ENCODE results near the gene CDH4. TPM values are rescaled to one million over a fixed set of nuclear protein-coding genes. Genes with fewer than 3 reads are reported as not detected.

The CDH4 gene
- total and polyA plus RNA-seq, 2 of the 13 experiments (the other 11 are each of a cell fraction or from before 2014, with no cell fraction given), result not detected

DNA sequence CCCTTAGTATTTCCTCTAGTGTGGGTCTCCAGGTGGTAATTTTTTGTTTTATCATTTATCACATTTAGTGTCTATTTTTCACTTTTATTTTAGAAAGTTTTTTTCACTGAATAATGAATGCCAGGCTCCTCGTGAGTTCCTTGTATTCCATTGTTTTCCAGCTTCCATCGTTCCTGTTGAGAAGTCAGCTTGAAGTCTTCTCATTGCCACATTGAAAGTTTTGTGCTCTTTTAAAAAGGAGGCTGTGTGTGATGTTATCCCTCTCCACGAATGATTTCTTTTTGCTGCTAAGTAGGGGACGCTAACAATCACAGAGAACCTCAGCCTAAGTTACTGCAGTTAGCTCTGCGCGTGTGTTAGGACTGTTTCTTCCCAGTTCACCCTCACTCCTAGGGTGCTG lies 619.1 kb downstream of the CDH4 start:
- in situ Hi-C loops (cut with HindIII; ENCODE audit: extremely low pct_ligation_motif_present, low pct_unique_long_range_greater_than_20kb) (no loop called here), intact Hi-C loops (cut with micrococcal nuclease; ENCODE audit: unreplicated experiment) (no loop called here)
- H3K27me3 ChIP-seq (ENCODE audit: control insufficient read depth in 1 of 2, insufficient read depth in 2 of 2, low read length in 2 of 2), result peaks cover 16 to 88% of the 10 kb centered on the region in 2 experiments
- H3K4me3 ChIP-seq (replicated peaks in 1 of 3; ENCODE audit: insufficient read depth in 1 of 3, low read depth in 2 of 3, low read length in 3 of 3), result no peak overlapping the region
- H3K4me1 ChIP-seq (ENCODE audit: insufficient read depth, low read length), result no peaks in the 10 kb centered on the region
- 27% methylated on average over 6 of the region's 6 CpGs for WGBS (ENCODE audit: low lambda C conversion rate)
- TF ChIP-seq ZNF317 (CRISPR knock-in tag; IDR thresholded peaks at IDR 0.05), result peak; percentile 98
- no peak for TF ChIP-seq KDM6A (CRISPR knock-in tag; IDR thresholded peaks at IDR 0.05; ENCODE audit: low read depth)
- ATAC-seq (no peak), DNase-seq (ENCODE audit: low spot score) (no peak), FAIRE-seq (no peak)
- POLR2A ChIA-PET, result no interaction called here
- no peaks in the 10 kb centered on the region for H3K79me2 ChIP-seq (ENCODE audit: insufficient read depth, low read length)
- CTCF ChIA-PET (ENCODE audit: low intra/inter-chr PET ratio, low total read pairs), result no interaction called here
- no peak overlapping the region for H3K27ac ChIP-seq (ENCODE audit: extremely low read length, insufficient read depth, low read length)
- no TSS peak for BruUV-seq (replicated peaks)
- no peak overlapping the region for H3K9ac ChIP-seq (ENCODE audit: insufficient read depth, low read depth, low read length)
- no peak overlapping the region for H2AFZ ChIP-seq (ENCODE audit: low read length)
- H4K20me1 ChIP-seq (ENCODE audit: insufficient read depth, low read length), result no peaks in the 10 kb centered on the region
- peaks cover 6% of the 10 kb centered on the region; the same call in 1 of the 2 replicates for H3K9me3 ChIP-seq (ENCODE audit: low read length)
- no peaks in the 10 kb centered on the region for H3K36me3 ChIP-seq (replicated peaks in 1 of 2; ENCODE audit: control insufficient read depth in 1 of 2, insufficient read depth in 2 of 2, low read length in 2 of 2)
- no peak overlapping the region for H3K4me2 ChIP-seq (ENCODE audit: low read depth, low read length)

DNA sequence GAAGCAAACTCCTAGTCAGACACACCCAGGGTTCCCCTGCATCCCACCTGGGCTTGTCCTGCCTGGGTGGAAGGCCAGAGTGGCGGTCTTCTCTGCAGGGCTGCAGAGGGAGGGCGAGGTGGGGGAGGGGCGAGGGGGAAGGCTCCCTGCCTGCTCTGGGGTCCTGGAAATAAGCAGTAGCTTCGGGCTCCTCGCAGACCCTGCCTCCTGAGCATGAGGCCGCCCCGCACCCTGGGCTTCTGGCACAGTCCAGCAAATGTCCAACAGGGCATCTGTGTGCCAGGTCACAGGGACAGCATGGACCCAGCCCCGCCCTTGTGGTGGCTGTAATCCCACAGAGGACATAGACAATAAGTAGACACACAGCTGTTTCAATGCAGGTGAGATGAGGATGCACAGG lies 619.9 kb downstream of the CDH4 start:
- Histone ChIP-seq H3K4me1 (ENCODE audit: insufficient read depth, low read length) (no peaks in the 10 kb centered on the region), H3K4me3 (replicated peaks in 1 of 3; ENCODE audit: insufficient read depth in 1 of 3, low read depth in 2 of 3, low read length in 3 of 3) (no peak overlapping the region), H3K9me3 (ENCODE audit: low read length) (peaks cover 6% of the 10 kb centered on the region; the same call in 1 of the 2 replicates), H3K4me2 (ENCODE audit: low read depth, low read length) (no peak overlapping the region), H3K36me3 (replicated peaks in 1 of 2; ENCODE audit: control insufficient read depth in 1 of 2, insufficient read depth in 2 of 2, low read length in 2 of 2) (no peaks in the 10 kb centered on the region), H3K27ac (ENCODE audit: extremely low read length, insufficient read depth, low read length) (no peak overlapping the region), H3K9ac (ENCODE audit: insufficient read depth, low read depth, low read length) (no peak overlapping the region), H4K20me1 (ENCODE audit: insufficient read depth, low read length) (no peaks in the 10 kb centered on the region), H3K27me3 (ENCODE audit: control insufficient read depth in 1 of 2, insufficient read depth in 2 of 2, low read length in 2 of 2) (peaks cover 16 to 88% of the 10 kb centered on the region in 2 experiments), H3K79me2 (ENCODE audit: insufficient read depth, low read length) (no peaks in the 10 kb centered on the region), H2AFZ (ENCODE audit: low read length) (no peak overlapping the region)
- ChIA-PET CTCF (ENCODE audit: low intra/inter-chr PET ratio, low total read pairs) (no interaction called here), POLR2A (no interaction called here)
- intact Hi-C loops (cut with micrococcal nuclease; ENCODE audit: unreplicated experiment) (no loop called here), in situ Hi-C loops (cut with HindIII; ENCODE audit: extremely low pct_ligation_motif_present, low pct_unique_long_range_greater_than_20kb) (no loop called here)
- 14% methylated on average over 7 of the region's 8 CpGs for WGBS (ENCODE audit: low lambda C conversion rate)
- ATAC-seq (no peak), DNase-seq (ENCODE audit: low spot score) (no peak), FAIRE-seq (no peak)
- BruUV-seq (replicated peaks), result no TSS peak
- TF ChIP-seq ZNF121 (CRISPR knock-in tag; IDR thresholded peaks at IDR 0.05) (no peak), ZNF563 (CRISPR knock-in tag; IDR thresholded peaks at IDR 0.05) (no peak), MIXL1 (CRISPR knock-in tag; IDR thresholded peaks at IDR 0.05) (no peak), ZNF598 (CRISPR knock-in tag; IDR thresholded peaks at IDR 0.05; ENCODE audit: borderline replicate concordance) (no peak), ZNF180 (CRISPR knock-in tag; IDR thresholded peaks at IDR 0.05; ENCODE audit: borderline replicate concordance, low read depth) (no peak), ZNF83 (CRISPR knock-in tag; IDR thresholded peaks at IDR 0.05; ENCODE audit: borderline replicate concordance) (no peak), PHF21A (CRISPR knock-in tag; IDR thresholded peaks at IDR 0.05) (no peak), ZNF350 (CRISPR knock-in tag; IDR thresholded peaks at IDR 0.05; ENCODE audit: borderline replicate concordance, low read depth) (no peak)
- TF ChIP-seq, protein P1, sequence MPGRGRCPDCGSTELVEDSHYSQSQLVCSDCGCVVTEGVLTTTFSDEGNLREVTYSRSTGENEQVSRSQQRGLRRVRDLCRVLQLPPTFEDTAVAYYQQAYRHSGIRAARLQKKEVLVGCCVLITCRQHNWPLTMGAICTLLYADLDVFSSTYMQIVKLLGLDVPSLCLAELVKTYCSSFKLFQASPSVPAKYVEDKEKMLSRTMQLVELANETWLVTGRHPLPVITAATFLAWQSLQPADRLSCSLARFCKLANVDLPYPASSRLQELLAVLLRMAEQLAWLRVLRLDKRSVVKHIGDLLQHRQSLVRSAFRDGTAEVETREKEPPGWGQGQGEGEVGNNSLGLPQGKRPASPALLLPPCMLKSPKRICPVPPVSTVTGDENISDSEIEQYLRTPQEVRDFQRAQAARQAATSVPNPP (CRISPR knock-in tag; IDR thresholded peaks at IDR 0.05), result no peak
- TF ChIP-seq, protein P2, sequence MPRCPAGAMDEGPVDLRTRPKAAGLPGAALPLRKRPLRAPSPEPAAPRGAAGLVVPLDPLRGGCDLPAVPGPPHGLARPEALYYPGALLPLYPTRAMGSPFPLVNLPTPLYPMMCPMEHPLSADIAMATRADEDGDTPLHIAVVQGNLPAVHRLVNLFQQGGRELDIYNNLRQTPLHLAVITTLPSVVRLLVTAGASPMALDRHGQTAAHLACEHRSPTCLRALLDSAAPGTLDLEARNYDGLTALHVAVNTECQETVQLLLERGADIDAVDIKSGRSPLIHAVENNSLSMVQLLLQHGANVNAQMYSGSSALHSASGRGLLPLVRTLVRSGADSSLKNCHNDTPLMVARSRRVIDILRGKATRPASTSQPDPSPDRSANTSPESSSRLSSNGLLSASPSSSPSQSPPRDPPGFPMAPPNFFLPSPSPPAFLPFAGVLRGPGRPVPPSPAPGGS (CRISPR knock-in tag; IDR thresholded peaks at IDR 0.05), result no peak
- TF ChIP-seq, protein P3, sequence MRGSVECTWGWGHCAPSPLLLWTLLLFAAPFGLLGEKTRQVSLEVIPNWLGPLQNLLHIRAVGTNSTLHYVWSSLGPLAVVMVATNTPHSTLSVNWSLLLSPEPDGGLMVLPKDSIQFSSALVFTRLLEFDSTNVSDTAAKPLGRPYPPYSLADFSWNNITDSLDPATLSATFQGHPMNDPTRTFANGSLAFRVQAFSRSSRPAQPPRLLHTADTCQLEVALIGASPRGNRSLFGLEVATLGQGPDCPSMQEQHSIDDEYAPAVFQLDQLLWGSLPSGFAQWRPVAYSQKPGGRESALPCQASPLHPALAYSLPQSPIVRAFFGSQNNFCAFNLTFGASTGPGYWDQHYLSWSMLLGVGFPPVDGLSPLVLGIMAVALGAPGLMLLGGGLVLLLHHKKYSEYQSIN (CRISPR knock-in tag; IDR thresholded peaks at IDR 0.05; ENCODE audit: borderline replicate concordance), result no peak

All from HepG2 (cell line).